Right lobe of liver (tissue), 6 donors: ENCODE results near the gene ERBB4. TPM values are rescaled to one million over a fixed set of nuclear protein-coding genes. Genes with fewer than 3 reads are reported as not detected.

Source experiments
- ATAC-seq, 4 donors: fragments of 200-7000 bp; cut with Tn5 transposase; one replicate each; pipeline ENCODE4 v1.9.1; 2020; ENCODE audit warnings: mild to moderate bottlenecking in 4 of 4, moderate library complexity in 4 of 4
- DNase-seq, 3 donors: peaks; one replicate each; pipeline ENCODE4 v3.0.0-alpha.2; 2020
- H3K27ac ChIP-seq, 3 donors: fragments of 200-600 bp; one replicate each; pipeline ENCODE4 v1.8.0; 2022
- H3K27me3 ChIP-seq, 2 donors: fragments of 200-600 bp; one replicate each; pipeline ENCODE4 v1.8.0; 2022
- H3K36me3 ChIP-seq, 4 donors: fragments of 200-600 bp; sonication (generic) in 1 of 4; one replicate each; pipeline versions ENCODE4 v1.5.1 to v1.8.0; 2017 to 2022; ENCODE audit warnings: control low read depth in 1 of 4
- H3K4me1 ChIP-seq, 4 donors: fragments of 200-600 bp; sonication (generic) in 1 of 4; one replicate each; pipeline versions ENCODE4 v1.5.1 to v1.8.0; 2017 to 2022; ENCODE audit warnings: control low read depth in 1 of 4
- H3K4me3 ChIP-seq, 3 donors: fragments of 200-600 bp; one replicate each; pipeline ENCODE4 v1.8.0; 2022
- H3K9me3 ChIP-seq, 4 donors: fragments of 200-600 bp; sonication (generic) in 1 of 4; one replicate each; pipeline versions ENCODE4 v1.5.1 to v1.8.0; 2017 to 2022; ENCODE audit warnings: control low read depth in 1 of 4
- CTCF ChIP-seq, 4 donors: fragments of 200-600 bp in 3 of 4; fragments of 450-650 bp in 1 of 4; IDR thresholded peaks; one replicate each; pipeline versions ENCODE4 v1.5.1 to v1.8.0; 2016 to 2022; ENCODE audit warnings: antibody characterized with exemption in 4 of 4, mild to moderate bottlenecking in 2 of 4
- POLR2A ChIP-seq: fragments of 450-650 bp; IDR thresholded peaks from one replicate; pipeline ENCODE4 v1.6.1; 2017; ENCODE audit warnings: antibody characterized with exemption, mild to moderate bottlenecking
- WGBS: methylation state at CpG from one replicate; pipeline ENCODE4 v1.1.6; 2018; ENCODE audit warnings: low coverage, low lambda C conversion rate; ENCODE audit not compliant: insufficient coverage; ENCODE audit errors: missing lambda C conversion rate; 5-methylcytosine and 5-hydroxymethylcytosine counted together
- intact Hi-C, 2 donors: fragments of 100-400 bp; cut with DNase I; formaldehyde crosslinking; loops; one replicate each; pipeline versions ENCODE4 v1.11.2 to v1.14.1; 2022
- total RNA-seq, 6 experiments: library from RNA; depleted of rRNA in 2 of 6; stranded (reverse); fragments of >200 nt in 2 of 6; fragmentation: NEBNext Ultra II Directional in 3 of 6; extraction: Animal tissue kit (Norgen Biotek cat#: 25700) in 3 of 6; gene quantifications; one replicate each; pipeline versions ENCODE4 v1.1.0 to v1.2.4, GENCODE V29; 2016 to 2023
- donor health status: DM: no; HTN: yes; CAD: no.
- donor health status: DM: no; HTN: no; CAD: no.
- donor health status: DM: no; HTN: no; CAD: no.
- donor health status: DM: no; HTN: yes; CAD: no.
- donor health status: DM: no; HTN: yes; CAD: no.

Gene ERBB4
- total RNA-seq, 6 experiments from 2014 or later = 0.02 to 0.59 (median 0.08) TPM; not detected in 2

GRCh38 chr2:211930331-211930730 lies 608.3 kb downstream of the ERBB4 start:
- TF ChIP-seq CTCF (IDR thresholded peaks at IDR 0.05) (no peak), POLR2A (no peak)
- Histone ChIP-seq H3K4me3 (no peak overlapping the region), H3K27ac (no peak overlapping the region), H3K4me1 (no peaks in the 10 kb centered on the region), H3K36me3 (no peaks in the 10 kb centered on the region), H3K9me3 (no peaks in the 10 kb centered on the region), H3K27me3 (no peaks in the 10 kb centered on the region)
- DNase-seq (no peak), ATAC-seq (no peak)
- intact Hi-C loops = no loop called here
- WGBS = 12% methylated on average over 4 of the region's 4 CpGs

- ATAC-seq (no peak), DNase-seq (no peak)
- Histone ChIP-seq H3K27ac (no peak overlapping the region), H3K4me1 (no peaks in the 10 kb centered on the region), H3K9me3 (no peaks in the 10 kb centered on the region), H3K27me3 (no peaks in the 10 kb centered on the region), H3K4me3 (no peak overlapping the region), H3K36me3 (no peaks in the 10 kb centered on the region)
- WGBS = 45% methylated on average over 8 of the region's 8 CpGs
- TF ChIP-seq POLR2A (no peak), CTCF (IDR thresholded peaks at IDR 0.05) (no peak)
- intact Hi-C loops = no loop called here
Observed at GRCh38 chr2:211928201-211928600, 610.4 kb downstream of the ERBB4 start.

GRCh38 chr2:211923019-211923418 lies 615.6 kb downstream of the ERBB4 start:
- DNase-seq = no peak
- no peak for ATAC-seq
- intact Hi-C loops = no loop called here
- Histone ChIP-seq H3K4me1 (no peaks in the 10 kb centered on the region), H3K9me3 (no peaks in the 10 kb centered on the region), H3K4me3 (no peak overlapping the region), H3K36me3 (no peaks in the 10 kb centered on the region), H3K27ac (no peak overlapping the region), H3K27me3 (no peaks in the 10 kb centered on the region)
- TF ChIP-seq CTCF (IDR thresholded peaks at IDR 0.05) (no peak), POLR2A (no peak)
- 33% methylated on average over 4 of the region's 4 CpGs for WGBS

- intact Hi-C loops = no loop called here
- H3K27me3 ChIP-seq = no peaks in the 10 kb centered on the region
- H3K4me1 ChIP-seq = no peaks in the 10 kb centered on the region
- TF ChIP-seq CTCF (IDR thresholded peaks at IDR 0.05) (no peak), POLR2A (no peak)
- H3K27ac ChIP-seq = no peak overlapping the region
- H3K9me3 ChIP-seq = no peaks in the 10 kb centered on the region
- no peaks in the 10 kb centered on the region for H3K36me3 ChIP-seq
- 84% methylated on average over 2 of the region's 2 CpGs for WGBS
- no peak overlapping the region for H3K4me3 ChIP-seq
- ATAC-seq = no peak
- DNase-seq = no peak
Observed at GRCh38 chr2:211903961-211904360, 634.6 kb downstream of the ERBB4 start.

- H3K9me3 ChIP-seq = no peaks in the 10 kb centered on the region
- H3K36me3 ChIP-seq = no peaks in the 10 kb centered on the region
- intact Hi-C loops = no loop called here
- H3K4me3 ChIP-seq = no peak overlapping the region
- no peak overlapping the region for H3K27ac ChIP-seq
- ATAC-seq (no peak), DNase-seq (no peak)
- WGBS = 68% methylated on average over 5 of the region's 6 CpGs
- H3K27me3 ChIP-seq = no peaks in the 10 kb centered on the region
- no peaks in the 10 kb centered on the region for H3K4me1 ChIP-seq
- TF ChIP-seq CTCF (IDR thresholded peaks at IDR 0.05) (no peak), POLR2A (no peak)
Observed at GRCh38 chr2:211901226-211901846, 637.3 kb downstream of the ERBB4 start.
